NB4 (cell line): ENCODE data around the gene BRINP1.

Source experiments
- POLR2A ChIP-seq: IDR thresholded peaks from 2 replicates; pipeline ENCODE4 v1.6.1; 2011; ENCODE audit warnings: mild to moderate bottlenecking; ENCODE audit not compliant: insufficient read length; ENCODE audit errors: extremely low read depth
- TF ChIP-seq, protein P1 (sequence below): IDR thresholded peaks from one replicate; pipeline ENCODE4 v1.5.1; 2012; ENCODE audit warnings: low read depth, low read length

DNA sequence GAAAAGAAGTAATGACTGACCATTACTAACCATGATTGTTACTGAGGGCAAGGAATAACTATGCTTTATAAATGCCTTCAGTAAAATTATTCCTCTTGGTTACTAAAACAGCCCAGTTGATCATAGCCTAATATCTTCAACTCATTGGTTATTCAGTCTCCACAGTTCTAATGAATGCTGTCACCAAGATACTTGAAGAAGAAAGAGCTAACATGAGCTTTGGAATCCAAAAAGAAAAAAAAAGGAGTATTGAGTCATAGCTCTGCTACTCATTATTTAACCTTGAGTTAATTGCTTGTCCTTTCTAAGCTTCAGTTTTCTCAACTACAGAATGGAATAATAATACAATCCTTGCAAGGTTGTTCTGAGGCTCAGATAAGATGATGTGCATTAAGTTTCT, 187.7 kb downstream of the BRINP1 start:
- TF ChIP-seq, protein P1, sequence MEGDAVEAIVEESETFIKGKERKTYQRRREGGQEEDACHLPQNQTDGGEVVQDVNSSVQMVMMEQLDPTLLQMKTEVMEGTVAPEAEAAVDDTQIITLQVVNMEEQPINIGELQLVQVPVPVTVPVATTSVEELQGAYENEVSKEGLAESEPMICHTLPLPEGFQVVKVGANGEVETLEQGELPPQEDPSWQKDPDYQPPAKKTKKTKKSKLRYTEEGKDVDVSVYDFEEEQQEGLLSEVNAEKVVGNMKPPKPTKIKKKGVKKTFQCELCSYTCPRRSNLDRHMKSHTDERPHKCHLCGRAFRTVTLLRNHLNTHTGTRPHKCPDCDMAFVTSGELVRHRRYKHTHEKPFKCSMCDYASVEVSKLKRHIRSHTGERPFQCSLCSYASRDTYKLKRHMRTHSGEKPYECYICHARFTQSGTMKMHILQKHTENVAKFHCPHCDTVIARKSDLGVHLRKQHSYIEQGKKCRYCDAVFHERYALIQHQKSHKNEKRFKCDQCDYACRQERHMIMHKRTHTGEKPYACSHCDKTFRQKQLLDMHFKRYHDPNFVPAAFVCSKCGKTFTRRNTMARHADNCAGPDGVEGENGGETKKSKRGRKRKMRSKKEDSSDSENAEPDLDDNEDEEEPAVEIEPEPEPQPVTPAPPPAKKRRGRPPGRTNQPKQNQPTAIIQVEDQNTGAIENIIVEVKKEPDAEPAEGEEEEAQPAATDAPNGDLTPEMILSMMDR, result no peak
- TF ChIP-seq POLR2A, result no peak
